HepG2 (cell line): ENCODE measurements around the gene SMLR1. TPM values are rescaled to one million over a fixed set of nuclear protein-coding genes. Genes with fewer than 3 reads are reported as not detected.
A peak's percentile ranks its signal among the peaks of the same experiment; 100 is the strongest.

ENCODE experiments used
- BCL3 ChIP-seq: sonication (generic); formaldehyde crosslinking; IDR thresholded peaks from 2 replicates; pipeline ENCODE4 v1.5.1; 2020; ENCODE audit warnings: mild to moderate bottlenecking, missing genetic modification reagents, moderate library complexity
- EP300 ChIP-seq, 3 experiments: sonication (generic) in 1 of 3; formaldehyde crosslinking in 1 of 3; IDR thresholded peaks; 2 replicates each; pipeline versions ENCODE4 v1.5.1 to v1.6.1; 2011 to 2020; ENCODE audit warnings: low read depth in 2 of 3, low read length in 2 of 3, borderline replicate concordance in 1 of 3, improper control_type of control experiment in 1 of 3, mild to moderate bottlenecking in 1 of 3, missing genetic modification reagents in 1 of 3, moderate library complexity in 1 of 3
- FOSL1 ChIP-seq: sonication (generic); formaldehyde crosslinking; IDR thresholded peaks from 2 replicates; pipeline ENCODE4 v1.9.0; 2021; ENCODE audit warnings: missing genetic modification reagents, borderline replicate concordance
- HDAC2 ChIP-seq: sonication (generic); formaldehyde crosslinking; IDR thresholded peaks from 2 replicates; pipeline ENCODE4 v1.4.0; 2020; ENCODE audit warnings: missing genetic modification reagents
- HNF1A ChIP-seq, 2 experiments: sonication (generic) in 1 of 2; formaldehyde crosslinking in 1 of 2; IDR thresholded peaks; 2 replicates each; pipeline versions ENCODE4 v1.4.0 to v1.6.1; 2016 to 2020; ENCODE audit warnings: borderline replicate concordance in 1 of 2, low read depth in 1 of 2, mild to moderate bottlenecking in 1 of 2, missing genetic modification reagents in 1 of 2
- NCOA2 ChIP-seq: sonication (generic); formaldehyde crosslinking; IDR thresholded peaks from 2 replicates; pipeline ENCODE4 v1.8.0; 2022; ENCODE audit warnings: inconsistent platforms
- PBX2 ChIP-seq: IDR thresholded peaks from 2 replicates; pipeline ENCODE4 v1.6.1; 2016; ENCODE audit warnings: control low read depth
- SKI ChIP-seq: fragments of 450-650 bp; IDR thresholded peaks from one replicate; pipeline ENCODE4 v1.6.1; 2018; ENCODE audit warnings: mild to moderate bottlenecking; ENCODE audit not compliant: partially characterized antibody
- TCF7 ChIP-seq: sonication (generic); IDR thresholded peaks from 2 replicates; pipeline ENCODE4 v1.6.1; 2016; ENCODE audit warnings: antibody characterized with exemption, low read depth
- ZNF816 ChIP-seq: sonication (generic); formaldehyde crosslinking; IDR thresholded peaks from 2 replicates; pipeline ENCODE4 v1.8.0; 2022; ENCODE audit warnings: missing genetic modification reagents, mild to moderate bottlenecking, borderline replicate concordance
- polyA plus RNA-seq, 8 experiments: library from polyadenylated mRNA; depleted of rRNA in 3 of 8; stranded (reverse) in 7 of 8; unstranded in 1 of 8; fragments of >200 nt; fragmentation: Illumina TruSeq in 4 of 8; extraction: Trizol in 4 of 8; gene quantifications; 2 replicates each; pipeline versions ENCODE4 v1.2.1 to v1.2.3, GENCODE V29; 2011 to 2016; ENCODE audit warnings: low read depth in 4 of 8, missing spikeins in 1 of 8, mixed read lengths in 1 of 8; ENCODE audit not compliant: insufficient read depth in 1 of 8
- total RNA-seq, 5 experiments: library from RNA; depleted of rRNA; stranded (reverse); fragments of >200 nt; fragmentation: Illumina TruSeq; extraction: Trizol; gene quantifications; 2 replicates each; pipeline ENCODE4 v1.2.3, GENCODE V29; 2016; ENCODE audit warnings: low read depth in 1 of 5

The SMLR1 gene
- total and polyA plus RNA-seq, 2 of the 13 experiments (the other 11 are each of a cell fraction or from before 2014, with no cell fraction given) = 41.8 to 104 TPM

- TF ChIP-seq HNF1A (IDR thresholded peaks at IDR 0.05; ENCODE audit: low read depth) = peak; percentile 46; the same call in 1 of the 2 replicates
- TF ChIP-seq HNF1A (CRISPR knock-in tag; IDR thresholded peaks at IDR 0.05; ENCODE audit: borderline replicate concordance) = no peak
- TF ChIP-seq SKI = no peak
- no peak for TF ChIP-seq PBX2 (CRISPR knock-in tag)
- peak; percentile 69 for TF ChIP-seq NCOA2 (CRISPR knock-in tag)
- TF ChIP-seq ZNF816 (CRISPR knock-in tag) = peak; percentile 49; the same call in 1 of the 2 replicates
- no peak for TF ChIP-seq BCL3
- TF ChIP-seq TCF7 = peak; percentile 38; the same call in 1 of the 2 replicates
- peak in 1 of 2 experiments; percentile 88; a peak in 2 of 4 replicates for TF ChIP-seq EP300 (IDR thresholded peaks at IDR 0.05; ENCODE audit: low read depth in 2 of 2, low read length in 2 of 2)
- no peak for TF ChIP-seq EP300 (CRISPR knock-in tag; IDR thresholded peaks at IDR 0.05; ENCODE audit: borderline replicate concordance)
- TF ChIP-seq HDAC2 (CRISPR knock-in tag) = peak; percentile 58; the same call in 1 of the 2 replicates
- no peak for TF ChIP-seq FOSL1 (CRISPR knock-in tag)
Measured at GRCh38 chr6:130822736-130823135, 4.5 kb upstream of the SMLR1 start (continued).
